Activated effector memory CD4-positive, alpha-beta T cell treated with anti-CD3 and anti-CD28 coated beads, Interleukin-2, amount 50 U/mL, for 16 hours (primary cell): ENCODE data around the gene IMPDH1.

Experiments used
- DNase-seq: peaks from one replicate; pipeline ENCODE4 v3.0.0-alpha.2; 2020

The IMPDH1 gene

DNA sequence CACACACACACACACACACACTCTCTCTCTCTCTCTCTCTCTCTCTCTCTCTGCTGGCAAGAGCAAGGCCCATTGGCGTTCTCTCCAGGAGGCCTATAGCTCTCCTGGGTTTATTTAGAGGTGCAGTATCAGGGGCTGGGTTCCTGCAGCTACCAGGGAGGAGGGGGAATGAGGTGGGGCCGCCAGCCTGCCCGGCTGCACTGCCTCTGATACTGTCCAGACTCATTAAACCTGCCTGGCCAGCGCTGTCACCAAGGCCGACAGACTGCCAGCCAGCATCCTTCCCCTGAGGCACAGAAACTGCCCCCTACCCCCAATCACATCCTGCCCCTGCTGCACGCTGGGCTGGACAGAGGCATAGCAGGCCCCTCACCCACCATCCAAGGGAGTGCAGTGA is 52.6 kb downstream of the IMPDH1 start:
- DNase-seq: no peak

DNA sequence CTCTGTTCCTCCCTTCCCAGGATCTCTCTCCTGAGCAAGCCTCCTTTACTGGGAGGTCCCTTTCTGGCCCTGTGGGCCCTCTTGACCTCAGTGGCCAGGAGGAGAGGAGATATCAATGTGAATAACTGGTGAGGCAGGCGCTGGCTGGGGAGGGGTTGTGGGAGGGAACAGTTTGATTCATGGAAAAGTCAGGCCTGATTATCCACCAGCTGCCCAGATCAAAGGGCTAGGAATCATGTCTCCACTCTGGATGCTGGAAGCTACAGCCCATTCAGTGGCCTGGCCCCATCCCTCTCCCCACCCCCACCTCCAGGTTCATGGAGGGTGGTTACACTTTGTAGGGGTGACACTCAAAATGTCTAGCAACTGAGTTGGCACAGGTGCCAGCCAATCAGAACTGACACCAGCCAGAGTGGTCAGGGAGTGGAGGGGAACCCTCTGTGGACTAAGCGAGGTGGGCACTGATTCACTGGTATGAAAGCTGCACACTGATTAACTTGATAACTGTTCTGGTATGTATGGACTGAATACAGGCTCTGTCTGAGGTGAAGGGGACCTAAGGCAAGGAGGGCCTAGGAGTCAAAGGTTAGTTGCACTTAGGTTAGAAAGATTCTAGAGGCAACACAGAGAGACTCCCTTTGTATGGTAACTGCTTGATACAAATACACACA is 53.1 kb downstream of the IMPDH1 start:
- DNase-seq: no peak

GRCh38 chr7:128353610-128354009 is 56.2 kb downstream of the IMPDH1 start:
- DNase-seq: no peak

- no peak for DNase-seq
Measured at GRCh38 chr7:128353189-128353588, 56.6 kb downstream of the IMPDH1 start.

DNA sequence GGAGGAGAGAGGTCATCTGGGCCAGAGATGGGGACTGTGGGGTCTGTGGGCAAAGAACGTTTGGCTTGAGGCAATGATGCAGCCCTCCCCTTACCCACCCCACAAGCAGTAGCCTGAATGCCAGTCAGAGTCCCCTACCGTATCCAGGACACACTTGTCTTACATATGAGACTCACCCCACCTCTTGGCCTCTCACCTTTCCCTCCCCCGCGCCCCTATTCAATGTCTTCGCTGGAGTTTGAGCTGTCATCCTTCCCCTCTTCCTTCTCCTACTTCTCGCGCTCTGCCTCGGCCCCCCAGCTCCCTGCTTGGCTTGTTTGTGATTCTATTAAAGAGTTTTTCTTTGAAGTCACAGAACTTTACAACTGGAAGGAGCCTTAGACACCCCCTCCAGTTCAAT is 57.1 kb downstream of the IMPDH1 start:
- no peak for DNase-seq

GRCh38 chr7:128352153-128352537 is 57.6 kb downstream of the IMPDH1 start:
- peak; percentile 70 for DNase-seq

DNA sequence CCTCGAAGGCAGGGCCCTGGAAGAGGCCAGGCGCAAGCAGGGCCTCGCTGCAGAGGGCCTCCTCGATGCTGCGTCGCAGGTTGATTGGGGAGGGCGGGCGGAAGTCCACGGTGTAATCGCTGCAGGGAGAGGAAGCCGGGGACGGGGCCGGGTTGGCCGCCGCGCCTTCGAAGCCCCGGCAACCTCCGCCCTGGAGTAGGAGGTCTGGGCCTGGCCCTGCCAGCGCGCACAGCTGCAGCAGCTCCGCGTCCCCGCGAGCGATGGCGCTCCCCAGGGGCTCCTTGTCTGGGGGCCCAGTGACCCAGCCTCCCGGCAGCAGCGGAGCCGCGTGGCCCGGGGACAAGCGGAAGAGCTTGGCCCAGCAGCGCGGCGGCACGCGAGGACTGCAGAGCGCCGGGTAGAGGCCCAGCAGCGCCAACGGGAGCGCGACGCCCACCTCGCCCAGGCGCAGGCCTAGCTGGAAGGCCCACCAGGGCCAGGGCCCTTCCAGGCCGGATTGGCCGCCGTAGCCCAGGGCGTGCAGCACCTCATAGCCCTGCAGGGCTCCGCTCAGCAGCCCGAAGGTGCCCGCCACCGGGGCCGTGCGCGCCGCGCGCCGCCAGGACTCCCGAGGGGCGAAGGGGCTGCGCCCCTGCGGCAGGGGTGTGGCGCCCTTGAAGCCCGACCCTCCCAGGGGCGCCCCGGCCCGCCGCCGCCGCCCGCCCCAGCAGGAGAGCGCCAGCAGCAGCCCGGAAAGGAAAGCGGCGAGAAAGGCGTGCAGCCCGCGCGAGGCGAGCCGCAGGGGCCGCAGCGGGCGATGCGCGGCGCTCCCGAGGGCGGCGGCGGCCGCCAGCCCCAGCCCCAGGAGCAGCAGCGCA is 58.3 kb downstream of the IMPDH1 start:
- DNase-seq: no peak

GRCh38 chr7:128350708-128351295 is 59.0 kb downstream of the IMPDH1 start:
- no peak for DNase-seq

GRCh38 chr7:128349466-128349825 is 60.3 kb downstream of the IMPDH1 start:
- no peak for DNase-seq

GRCh38 chr7:128347647-128348097 is 62.1 kb downstream of the IMPDH1 start:
- DNase-seq: peak; percentile 83

DNA sequence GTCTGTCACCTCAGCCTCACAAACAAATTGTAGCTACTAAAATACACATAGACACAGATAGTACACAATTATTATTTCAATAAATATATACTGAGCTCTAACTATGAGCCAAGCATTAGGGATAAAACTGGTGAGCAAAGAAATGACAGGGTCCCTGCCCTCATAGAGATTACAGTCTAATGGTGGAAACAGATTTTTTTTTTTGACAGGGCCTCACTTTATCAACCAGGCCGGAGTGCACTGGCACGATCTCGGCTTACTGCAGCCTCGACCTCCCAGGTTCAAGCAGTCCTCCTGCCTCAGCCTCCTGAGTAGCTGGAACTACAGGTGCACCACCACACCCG is 65.4 kb downstream of the IMPDH1 start:
- DNase-seq: no peak

DNA sequence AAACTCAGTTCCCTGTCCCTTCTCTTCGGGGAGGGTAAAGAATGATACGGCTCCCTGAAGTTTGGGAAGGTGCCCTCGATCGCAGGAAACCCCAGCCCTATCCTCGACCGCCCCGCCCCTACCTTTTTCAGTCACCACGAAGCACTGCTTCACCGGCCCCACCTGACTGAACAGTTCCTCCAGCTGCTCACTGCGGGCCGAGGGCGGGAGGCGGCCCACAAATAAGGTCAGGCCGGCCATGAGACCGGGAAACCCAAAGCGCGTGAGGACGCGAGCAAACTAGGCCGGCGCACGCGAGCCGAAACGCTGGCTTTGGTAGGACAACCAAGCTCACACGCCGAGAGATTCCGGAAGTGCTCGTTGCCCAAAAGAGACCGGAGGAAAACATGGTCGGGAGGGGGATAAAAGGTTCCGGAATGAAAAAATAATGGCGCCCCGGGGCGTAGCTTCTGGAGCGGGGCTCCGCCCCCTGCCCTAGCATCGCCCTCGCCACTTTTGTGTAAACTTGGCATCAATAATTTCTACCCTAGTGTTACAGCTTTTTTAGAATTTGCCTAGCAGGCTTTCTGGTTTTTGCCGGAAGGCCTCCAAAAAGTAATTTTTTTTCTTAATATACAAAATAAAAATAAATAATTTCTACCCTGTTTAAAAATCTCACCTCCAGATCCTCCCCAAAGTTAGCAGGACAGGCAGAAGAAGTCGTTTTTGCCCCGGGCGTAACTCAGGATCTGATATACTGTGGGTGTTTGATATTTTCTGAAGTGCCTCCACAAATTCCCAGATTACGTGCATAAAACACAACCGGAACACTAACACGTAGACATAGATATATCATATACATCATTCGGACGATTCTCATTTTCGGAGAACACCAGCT is 66.0 kb downstream of the IMPDH1 start, which contains the start of gene RBM28:
Gene RBM28 (minus strand): TSS at position 355 of the 877 bp plus-strand sequence. CDS start 115 bp downstream, at position 240.
- peak; percentile 94 for DNase-seq
